ENCODE data around the gene UHRF1. TPM values are rescaled to one million over a fixed set of nuclear protein-coding genes. Genes with fewer than 3 reads are reported as not detected.

UHRF1 gene
- polyA plus RNA-seq, 1 experiment, result 10.3 TPM

DNA sequence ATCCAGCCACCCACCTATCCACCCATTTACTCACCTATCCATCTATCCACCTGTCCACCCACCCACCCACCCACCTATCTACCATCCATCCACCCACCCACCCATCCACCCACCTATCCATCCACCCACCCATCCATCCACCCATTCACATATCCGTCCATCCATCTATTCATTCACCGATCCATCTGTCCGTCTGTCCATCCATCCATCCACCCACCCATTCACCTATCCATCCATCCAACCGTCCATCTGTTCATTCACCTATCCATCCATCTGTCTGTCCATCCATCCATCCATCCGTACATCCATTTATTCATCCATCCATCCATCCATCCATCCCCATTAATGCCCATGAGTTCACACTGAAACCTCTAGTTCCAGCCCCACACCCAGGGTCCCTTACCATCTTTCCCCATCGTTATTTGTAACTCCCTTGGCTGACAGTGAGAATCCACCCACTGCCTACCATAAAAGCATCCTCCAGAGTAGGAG is 90.9 kb downstream of the UHRF1 start:
- H3K27me3 ChIP-seq (ENCODE audit: control insufficient read depth, insufficient read depth, low read length), result no peaks in the 10 kb centered on the region
- DNase-seq (ENCODE audit: low read depth), result no peak
- CTCF ChIA-PET, result interaction anchor here (1.1 to 2.2 kb wide), 4 partner anchors 25 to 131 kb away, joined by 4 to 11 read pairs (median 6); no protein-coding TSS in a partner anchor
- POLR2A ChIA-PET, result no interaction called here
- H3K36me3 ChIP-seq (ENCODE audit: control insufficient read depth, insufficient read depth, low read length), result peaks cover 11% of the 10 kb centered on the region
- TF ChIP-seq, protein P1, sequence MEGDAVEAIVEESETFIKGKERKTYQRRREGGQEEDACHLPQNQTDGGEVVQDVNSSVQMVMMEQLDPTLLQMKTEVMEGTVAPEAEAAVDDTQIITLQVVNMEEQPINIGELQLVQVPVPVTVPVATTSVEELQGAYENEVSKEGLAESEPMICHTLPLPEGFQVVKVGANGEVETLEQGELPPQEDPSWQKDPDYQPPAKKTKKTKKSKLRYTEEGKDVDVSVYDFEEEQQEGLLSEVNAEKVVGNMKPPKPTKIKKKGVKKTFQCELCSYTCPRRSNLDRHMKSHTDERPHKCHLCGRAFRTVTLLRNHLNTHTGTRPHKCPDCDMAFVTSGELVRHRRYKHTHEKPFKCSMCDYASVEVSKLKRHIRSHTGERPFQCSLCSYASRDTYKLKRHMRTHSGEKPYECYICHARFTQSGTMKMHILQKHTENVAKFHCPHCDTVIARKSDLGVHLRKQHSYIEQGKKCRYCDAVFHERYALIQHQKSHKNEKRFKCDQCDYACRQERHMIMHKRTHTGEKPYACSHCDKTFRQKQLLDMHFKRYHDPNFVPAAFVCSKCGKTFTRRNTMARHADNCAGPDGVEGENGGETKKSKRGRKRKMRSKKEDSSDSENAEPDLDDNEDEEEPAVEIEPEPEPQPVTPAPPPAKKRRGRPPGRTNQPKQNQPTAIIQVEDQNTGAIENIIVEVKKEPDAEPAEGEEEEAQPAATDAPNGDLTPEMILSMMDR (IDR thresholded peaks at IDR 0.05; ENCODE audit: insufficient read depth, low read depth, low read length), result no peak
- H3K4me3 ChIP-seq (ENCODE audit: low read depth, low read length), result no peak overlapping the region

DNA sequence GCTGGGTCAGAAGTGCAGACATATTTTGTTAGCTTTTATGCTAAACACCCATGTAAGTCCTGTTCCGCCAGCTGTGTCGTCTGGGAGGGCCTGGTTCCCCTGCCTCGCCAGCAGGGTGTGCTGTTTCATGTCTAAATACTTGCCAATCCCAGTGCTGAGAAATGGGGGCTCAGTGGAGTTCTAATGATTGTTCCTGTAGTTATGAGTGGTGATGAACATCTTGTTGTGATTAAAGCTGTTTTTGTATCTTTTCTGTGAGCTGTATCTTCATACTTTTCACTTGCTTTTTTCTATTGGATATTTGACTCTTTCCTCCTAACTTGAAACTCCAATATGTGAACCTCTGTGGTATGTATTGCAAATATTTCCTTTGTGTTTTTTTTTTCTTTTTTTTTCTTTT is 92.3 kb downstream of the UHRF1 start:
- no peak overlapping the region for H3K4me3 ChIP-seq (ENCODE audit: low read depth, low read length)
- ChIA-PET POLR2A (no interaction called here), CTCF (interaction anchor here (0.6 to 2.2 kb wide), 23 partner anchors 9 to 193 kb away, joined by 3 to 17 read pairs (median 5); partner anchors contain the start of gene PLIN3)
- no peaks in the 10 kb centered on the region for H3K27me3 ChIP-seq (ENCODE audit: control insufficient read depth, insufficient read depth, low read length)
- peaks cover 10% of the 10 kb centered on the region for H3K36me3 ChIP-seq (ENCODE audit: control insufficient read depth, insufficient read depth, low read length)
- DNase-seq (ENCODE audit: low read depth), result peak; percentile 34
- TF ChIP-seq, protein P1 (IDR thresholded peaks at IDR 0.05; ENCODE audit: insufficient read depth, low read depth, low read length), result peak; percentile 86

DNA sequence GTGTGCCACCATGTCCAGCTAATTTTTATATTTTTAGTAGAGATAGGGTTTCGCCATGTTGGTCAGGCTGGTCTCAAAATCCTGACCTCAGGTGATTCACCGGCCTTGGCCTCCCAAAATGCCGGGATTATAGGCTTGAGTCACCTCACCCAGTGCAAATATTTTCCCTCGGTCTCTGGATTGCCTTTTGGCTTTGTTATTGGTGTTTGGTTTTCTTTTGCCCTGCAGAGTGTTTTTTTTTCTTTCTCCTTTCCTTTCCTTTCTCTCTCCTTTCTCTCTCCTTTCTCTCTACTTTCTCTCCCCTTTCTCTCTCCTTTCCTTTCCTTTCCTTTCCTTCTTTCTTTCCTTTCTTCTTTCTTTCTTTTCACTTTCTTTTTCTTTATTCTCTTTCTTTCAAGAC is 92.8 kb downstream of the UHRF1 start:
- H3K36me3 ChIP-seq (ENCODE audit: control insufficient read depth, insufficient read depth, low read length), result peaks cover 6% of the 10 kb centered on the region
- ChIA-PET POLR2A (no interaction called here), CTCF (interaction anchor here (0.6 to 2.2 kb wide), 17 partner anchors 8 to 193 kb away, joined by 3 to 17 read pairs (median 6); partner anchors contain the start of gene PLIN3)
- TF ChIP-seq, protein P1 (IDR thresholded peaks at IDR 0.05; ENCODE audit: insufficient read depth, low read depth, low read length), result no peak
- no peak overlapping the region for H3K4me3 ChIP-seq (ENCODE audit: low read depth, low read length)
- no peaks in the 10 kb centered on the region for H3K27me3 ChIP-seq (ENCODE audit: control insufficient read depth, insufficient read depth, low read length)
- peak; percentile 43 for DNase-seq (ENCODE audit: low read depth)

DNA sequence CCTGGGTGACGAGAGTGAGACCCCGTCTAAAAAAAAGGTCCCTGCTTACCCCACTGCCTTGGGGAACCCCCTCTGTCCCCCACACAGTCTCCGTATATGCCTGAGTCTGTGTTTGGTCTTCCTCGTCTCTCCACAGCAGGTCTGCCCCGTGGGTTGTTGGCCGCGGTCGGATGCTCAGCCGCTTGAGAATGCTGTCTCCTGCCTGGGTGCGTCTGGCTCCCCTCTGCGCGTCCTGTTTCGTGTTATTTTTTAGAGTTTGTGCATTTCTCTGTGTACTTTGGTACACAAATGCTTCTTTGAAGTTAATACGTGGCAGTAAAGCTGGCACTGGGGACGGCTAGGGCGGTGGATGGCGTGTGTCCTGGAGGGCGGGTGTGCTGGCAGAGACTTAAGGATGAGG is 94.5 kb downstream of the UHRF1 start:
- Histone ChIP-seq H3K36me3 (ENCODE audit: control insufficient read depth, insufficient read depth, low read length) (peaks cover 4% of the 10 kb centered on the region), H3K4me3 (ENCODE audit: low read depth, low read length) (no peak overlapping the region), H3K27me3 (ENCODE audit: control insufficient read depth, insufficient read depth, low read length) (no peaks in the 10 kb centered on the region)
- CTCF ChIA-PET, result interaction anchor here (1.5 kb wide), 1 partner anchor 28 kb away, joined by 8 read pairs; no protein-coding TSS in a partner anchor
- no peak for DNase-seq (ENCODE audit: low read depth)
- POLR2A ChIA-PET, result no interaction called here
- TF ChIP-seq, protein P1 (IDR thresholded peaks at IDR 0.05; ENCODE audit: insufficient read depth, low read depth, low read length), result no peak

DNA sequence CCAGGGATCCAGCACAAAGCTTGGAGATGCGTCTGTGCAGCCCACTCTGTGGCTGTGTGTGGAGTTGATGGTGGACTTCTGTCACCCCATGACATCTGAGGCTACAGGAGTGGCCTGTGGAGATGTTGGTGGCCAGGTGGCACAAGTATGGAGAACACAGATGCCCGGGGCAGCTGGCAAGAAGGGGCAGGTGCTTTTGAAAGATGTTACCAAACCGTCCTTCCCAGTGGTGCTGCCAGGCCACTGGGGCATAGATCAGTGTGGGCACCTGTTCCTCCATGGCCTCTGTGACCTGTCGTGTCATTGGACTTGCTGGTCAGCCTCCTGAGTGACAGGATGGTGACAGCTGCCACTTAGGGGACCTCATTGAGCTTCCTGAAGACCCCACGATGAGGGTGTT is 95.8 kb downstream of the UHRF1 start:
- TF ChIP-seq, protein P1 (IDR thresholded peaks at IDR 0.05; ENCODE audit: insufficient read depth, low read depth, low read length), result no peak
- CTCF ChIA-PET, result interaction anchor here (1.1 to 1.6 kb wide), 2 partner anchors 9 to 26 kb away, joined by 3 to 4 read pairs; no protein-coding TSS in a partner anchor
- Histone ChIP-seq H3K36me3 (ENCODE audit: control insufficient read depth, insufficient read depth, low read length) (peaks cover 4% of the 10 kb centered on the region), H3K4me3 (ENCODE audit: low read depth, low read length) (no peak overlapping the region), H3K27me3 (ENCODE audit: control insufficient read depth, insufficient read depth, low read length) (no peaks in the 10 kb centered on the region)
- POLR2A ChIA-PET, result no interaction called here
- DNase-seq (ENCODE audit: low read depth), result no peak

All from BJ (cell line).